ENCODE data around the gene TRAPPC11.
"Not testable (repeated sequence)": the region's sequence is repeated elsewhere in the genome, so short reads cannot be mapped to it uniquely, and the experiment has no call there.

TRAPPC11 gene

DNA sequence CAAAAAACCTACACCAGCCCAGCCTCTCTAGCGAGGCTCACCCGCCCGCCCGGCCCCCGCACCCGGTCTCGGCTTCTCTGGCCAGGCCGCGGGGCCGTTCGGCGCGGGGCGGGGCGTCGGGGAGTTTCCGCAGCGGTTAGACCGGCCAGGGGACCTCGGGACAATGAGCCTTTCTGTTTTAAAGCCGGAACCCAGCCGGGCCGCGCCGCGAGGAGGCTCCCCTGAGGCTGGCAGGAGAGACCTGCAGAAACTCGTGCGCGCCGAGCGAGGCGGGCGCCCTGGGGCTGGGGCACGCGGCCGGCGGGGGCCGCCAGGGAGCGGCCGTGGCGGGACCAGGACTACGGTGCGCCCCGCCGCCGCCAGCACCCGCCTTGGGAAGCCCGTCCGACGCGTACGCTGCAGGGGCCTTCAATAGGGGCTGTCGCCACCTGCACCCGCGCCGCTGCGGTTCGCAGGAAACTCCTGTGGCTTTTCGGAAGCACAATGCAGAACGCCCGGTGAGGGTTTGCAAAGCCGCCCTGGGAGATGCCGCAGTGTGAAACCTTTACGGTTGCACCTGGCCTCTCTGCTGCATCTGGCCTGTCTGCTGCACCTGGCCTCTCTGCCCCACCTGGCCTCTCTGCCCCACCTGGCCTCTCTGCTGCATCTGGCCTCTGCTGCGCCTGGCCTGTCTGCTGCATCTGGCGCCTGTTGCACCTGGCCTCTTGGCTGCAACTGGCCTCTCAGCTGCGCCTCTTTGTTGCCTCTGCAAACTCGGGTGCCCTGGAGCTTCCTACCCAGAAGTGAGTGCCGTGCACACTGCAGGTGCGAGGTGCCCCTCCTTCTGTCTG, 63.9 kb downstream of the TRAPPC11 start:
- peak; percentile 86 for DNase-seq (ENCODE audit: low spot score)
- in situ Hi-C loops (cut with MboI; ENCODE audit: low sequenced_read_pairs, unreplicated experiment) = no loop called here
- TF ChIP-seq, protein P1, sequence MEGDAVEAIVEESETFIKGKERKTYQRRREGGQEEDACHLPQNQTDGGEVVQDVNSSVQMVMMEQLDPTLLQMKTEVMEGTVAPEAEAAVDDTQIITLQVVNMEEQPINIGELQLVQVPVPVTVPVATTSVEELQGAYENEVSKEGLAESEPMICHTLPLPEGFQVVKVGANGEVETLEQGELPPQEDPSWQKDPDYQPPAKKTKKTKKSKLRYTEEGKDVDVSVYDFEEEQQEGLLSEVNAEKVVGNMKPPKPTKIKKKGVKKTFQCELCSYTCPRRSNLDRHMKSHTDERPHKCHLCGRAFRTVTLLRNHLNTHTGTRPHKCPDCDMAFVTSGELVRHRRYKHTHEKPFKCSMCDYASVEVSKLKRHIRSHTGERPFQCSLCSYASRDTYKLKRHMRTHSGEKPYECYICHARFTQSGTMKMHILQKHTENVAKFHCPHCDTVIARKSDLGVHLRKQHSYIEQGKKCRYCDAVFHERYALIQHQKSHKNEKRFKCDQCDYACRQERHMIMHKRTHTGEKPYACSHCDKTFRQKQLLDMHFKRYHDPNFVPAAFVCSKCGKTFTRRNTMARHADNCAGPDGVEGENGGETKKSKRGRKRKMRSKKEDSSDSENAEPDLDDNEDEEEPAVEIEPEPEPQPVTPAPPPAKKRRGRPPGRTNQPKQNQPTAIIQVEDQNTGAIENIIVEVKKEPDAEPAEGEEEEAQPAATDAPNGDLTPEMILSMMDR (IDR thresholded peaks at IDR 0.05; ENCODE audit: borderline replicate concordance, control extremely low read depth, extremely low read depth, insufficient read depth, missing control alignments) = peak; percentile 21

DNA sequence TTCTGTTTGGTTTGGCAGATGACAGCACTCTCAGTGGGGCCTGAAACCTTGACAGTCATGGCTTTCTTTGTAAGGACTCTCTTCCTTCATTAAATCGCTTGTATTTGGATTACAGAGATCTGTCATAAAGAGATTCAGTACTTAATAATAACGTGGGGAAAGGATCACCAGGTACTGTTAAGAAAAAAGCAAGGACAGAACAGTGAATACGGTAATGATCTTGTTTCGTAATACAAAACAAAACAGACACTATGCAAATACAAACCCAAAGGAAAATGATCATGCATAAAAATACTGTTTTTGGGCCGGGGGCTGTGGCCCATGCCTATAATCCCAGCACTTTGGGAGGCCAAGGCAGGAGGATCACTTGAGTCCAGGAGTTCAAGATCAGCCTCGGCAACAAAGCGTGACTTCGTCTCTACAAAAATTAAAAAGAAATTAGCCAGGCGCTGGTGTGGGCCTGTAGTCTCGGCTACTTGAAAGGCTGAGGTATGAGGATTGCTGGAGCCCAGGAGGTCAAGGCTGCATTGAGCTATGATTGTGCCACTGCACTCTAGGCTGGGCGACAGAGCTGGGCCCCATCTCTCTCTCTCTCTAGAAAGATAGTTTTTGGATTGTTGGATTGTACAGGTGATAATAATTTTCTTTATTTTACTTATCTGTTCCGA, 64.6 kb downstream of the TRAPPC11 start:
- DNase-seq (ENCODE audit: low spot score) = no peak
- in situ Hi-C loops (cut with MboI; ENCODE audit: low sequenced_read_pairs, unreplicated experiment) = no loop called here
- TF ChIP-seq, protein P1 (IDR thresholded peaks at IDR 0.05; ENCODE audit: borderline replicate concordance, control extremely low read depth, extremely low read depth, insufficient read depth, missing control alignments) = no peak

DNA sequence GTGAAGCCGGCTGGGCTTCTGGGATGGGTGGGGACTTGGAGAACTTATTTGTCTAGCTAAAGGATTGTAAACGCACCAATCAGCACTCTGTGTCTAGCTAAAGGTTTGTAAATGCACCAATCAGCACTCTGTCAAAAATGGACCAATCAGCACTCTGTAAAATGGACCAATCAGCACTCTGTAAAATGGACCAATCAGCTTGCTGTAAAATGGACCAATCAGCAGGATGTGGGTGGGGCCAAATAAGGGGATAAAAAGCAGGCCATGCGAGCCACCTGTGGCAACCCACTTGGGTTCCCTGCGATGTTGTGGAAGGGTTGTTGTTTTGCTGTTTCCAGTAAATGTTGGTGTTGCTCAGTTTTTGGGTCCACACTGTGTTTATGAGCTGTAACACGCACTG, 66.5 kb downstream of the TRAPPC11 start:
- in situ Hi-C loops (cut with MboI; ENCODE audit: low sequenced_read_pairs, unreplicated experiment); DNase-seq (ENCODE audit: low spot score): not testable (repeated sequence)

DNA sequence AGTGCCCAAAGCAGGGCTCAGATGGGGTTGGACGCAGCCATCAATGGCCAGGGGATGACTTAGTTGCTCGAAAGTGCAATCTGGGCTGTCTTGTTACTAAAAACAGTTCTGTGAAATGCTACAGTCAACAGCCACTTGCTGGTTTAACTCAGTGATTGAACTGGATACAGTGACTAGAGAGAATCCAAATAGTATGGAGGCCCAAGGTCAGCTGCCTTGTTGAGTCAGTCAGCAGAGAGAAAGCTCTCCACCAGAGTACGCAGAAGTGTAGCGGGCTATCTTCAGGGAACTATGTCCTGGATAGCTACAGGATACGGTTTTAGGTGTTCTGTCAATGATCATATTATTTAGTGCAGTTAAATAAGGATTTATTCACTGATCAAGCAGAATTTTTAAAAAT, 68.4 kb downstream of the TRAPPC11 start:
- TF ChIP-seq, protein P1 (IDR thresholded peaks at IDR 0.05; ENCODE audit: borderline replicate concordance, control extremely low read depth, extremely low read depth, insufficient read depth, missing control alignments) = no peak
- in situ Hi-C loops (cut with MboI; ENCODE audit: low sequenced_read_pairs, unreplicated experiment) = no loop called here
- no peak for DNase-seq (ENCODE audit: low spot score)

DNA sequence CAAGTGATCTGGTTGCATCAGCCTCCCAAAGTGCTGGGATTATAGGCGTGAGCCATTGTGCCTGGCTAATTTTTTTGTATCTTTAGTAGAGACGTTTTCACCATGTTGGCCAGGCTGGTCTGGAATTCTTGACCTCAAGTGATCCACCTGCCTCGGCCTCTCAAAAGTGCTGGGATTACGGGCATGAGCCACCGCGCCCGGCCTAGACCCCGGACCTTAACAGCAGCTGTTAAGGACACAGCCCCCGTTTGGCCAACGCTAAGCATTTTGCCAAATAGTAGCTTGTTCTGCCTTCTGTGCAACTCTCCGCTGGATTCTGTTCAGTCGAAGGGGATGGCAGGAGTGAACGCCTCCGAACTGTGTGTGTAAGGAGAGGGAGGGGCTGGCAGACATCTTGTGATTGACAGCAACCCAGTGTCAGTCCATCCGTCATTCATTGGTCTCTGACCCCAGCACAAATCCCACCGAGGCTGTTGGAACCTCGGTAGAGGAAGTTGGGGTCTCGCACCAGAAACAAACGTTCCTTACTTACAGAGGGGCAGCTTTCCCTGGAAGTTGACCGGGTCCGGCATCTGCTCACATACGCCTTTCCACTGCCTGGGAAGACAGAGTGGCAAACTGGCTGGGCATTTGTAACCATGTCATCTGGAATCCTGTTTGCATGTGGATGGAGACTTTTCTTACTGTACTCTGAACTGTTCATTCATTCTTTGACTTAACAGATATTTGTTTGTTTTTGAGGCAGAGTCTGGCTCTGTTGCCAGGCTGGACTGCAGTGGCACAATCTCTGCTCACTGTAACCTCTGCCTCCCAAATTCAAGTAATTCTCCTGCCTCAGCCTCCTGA, 69.4 kb downstream of the TRAPPC11 start:
- no peak for DNase-seq (ENCODE audit: low spot score)
- in situ Hi-C loops (cut with MboI; ENCODE audit: low sequenced_read_pairs, unreplicated experiment) = no loop called here
- TF ChIP-seq, protein P1 (IDR thresholded peaks at IDR 0.05; ENCODE audit: borderline replicate concordance, control extremely low read depth, extremely low read depth, insufficient read depth, missing control alignments) = no peak

DNA sequence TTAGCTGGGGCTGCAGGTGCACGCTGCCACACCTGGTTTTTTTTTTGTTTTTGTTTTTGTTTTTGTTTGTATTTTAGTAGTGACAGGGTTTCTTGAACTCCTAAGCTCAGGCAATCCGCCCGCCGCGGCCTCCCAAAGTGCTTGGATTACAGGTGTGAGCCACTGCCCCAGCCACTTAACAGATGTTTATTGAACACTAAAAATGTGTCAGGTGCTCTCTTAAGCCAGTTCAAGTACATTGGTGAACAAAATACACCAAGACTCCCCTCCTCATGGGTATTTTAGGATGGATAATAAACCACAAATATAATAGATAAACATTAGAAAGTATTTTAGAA, 69.9 kb downstream of the TRAPPC11 start:
- TF ChIP-seq, protein P1 (IDR thresholded peaks at IDR 0.05; ENCODE audit: borderline replicate concordance, control extremely low read depth, extremely low read depth, insufficient read depth, missing control alignments) = no peak
- in situ Hi-C loops (cut with MboI; ENCODE audit: low sequenced_read_pairs, unreplicated experiment) = no loop called here
- DNase-seq (ENCODE audit: low spot score) = no peak
